H1 (cell line): ENCODE data around the gene BCAS1. TPM values are rescaled to one million over a fixed set of nuclear protein-coding genes. Genes with fewer than 3 reads are reported as not detected.

Experiments used
- ATF3 ChIP-seq: IDR thresholded peaks from 2 replicates; pipeline ENCODE4 v1.6.1; 2011; ENCODE audit warnings: low read depth, mild to moderate bottlenecking, low read length; ENCODE audit not compliant: insufficient read depth
- CBX5 ChIP-seq: fragments of 300-800, 300-1000 bp; sonication (generic); IDR thresholded peaks from 2 replicates; pipeline ENCODE4 v1.7.1; 2016; ENCODE audit warnings: antibody characterized with exemption, low read length, low read depth
- CBX8 ChIP-seq: fragments of 300-800, 300-1000 bp; sonication (generic); IDR thresholded peaks from 2 replicates; pipeline ENCODE4 v1.7.1; 2016; ENCODE audit warnings: low read depth, low read length, borderline replicate concordance
- CHD1 ChIP-seq: IDR thresholded peaks from 2 replicates; pipeline ENCODE4 v1.6.1; 2012; ENCODE audit warnings: low read depth, low read length, improper control_type of control experiment
- CTBP2 ChIP-seq: IDR thresholded peaks from 2 replicates; pipeline ENCODE4 v1.7.0; 2011; ENCODE audit warnings: borderline replicate concordance, mild to moderate bottlenecking, moderate library complexity, mixed read lengths, low read length; ENCODE audit not compliant: insufficient read depth, insufficient read length
- JUND ChIP-seq: IDR thresholded peaks from 2 replicates; pipeline ENCODE4 v1.6.1; 2011; ENCODE audit warnings: mild to moderate bottlenecking, improper control_type of control experiment, low read length
- KDM5A ChIP-seq: fragments of 200-600 bp; IDR thresholded peaks from 2 replicates; pipeline ENCODE4 v1.7.1; 2012; ENCODE audit warnings: mild to moderate bottlenecking, low read length, inconsistent platforms, mixed read lengths
- MAFK ChIP-seq: IDR thresholded peaks from 2 replicates; pipeline ENCODE4 v1.6.1; 2012; ENCODE audit warnings: low read depth, mild to moderate bottlenecking, improper control_type of control experiment, low read length
- MAX ChIP-seq: IDR thresholded peaks from 2 replicates; pipeline ENCODE4 v1.6.1; 2012; ENCODE audit warnings: inconsistent platforms
- NRF1 ChIP-seq: IDR thresholded peaks from 2 replicates; pipeline ENCODE4 v1.6.1; 2011; ENCODE audit warnings: mild to moderate bottlenecking, low read depth, low read length, improper control_type of control experiment
- PHF8 ChIP-seq: fragments of 200-600 bp; sonication (generic); conservative IDR thresholded peaks from 2 replicates; pipeline ENCODE4 v1.7.1; 2012; ENCODE audit warnings: low read depth, mild to moderate bottlenecking, inconsistent platforms, low read length, moderate library complexity
- POLR2A ChIP-seq, 2 experiments: IDR thresholded peaks; 1 replicate in 1 of 2; 2 replicates in 1 of 2; pipeline ENCODE4 v1.6.1; 2011; ENCODE audit warnings: low read depth in 2 of 2, low read length in 2 of 2, mild to moderate bottlenecking in 2 of 2; ENCODE audit errors: control extremely low read depth in 1 of 2
- POLR2AphosphoS5 ChIP-seq: IDR thresholded peaks from 2 replicates; pipeline ENCODE4 v1.6.1; 2011; ENCODE audit warnings: low read depth, low read length
- SP2 ChIP-seq: IDR thresholded peaks from 2 replicates; pipeline ENCODE4 v1.6.1; 2012; ENCODE audit warnings: mild to moderate bottlenecking, low read length, inconsistent platforms
- TAF1 ChIP-seq: IDR thresholded peaks from 2 replicates; pipeline ENCODE4 v1.6.1; 2011; ENCODE audit warnings: mild to moderate bottlenecking, low read depth, low read length
- TAF7 ChIP-seq: optimal IDR thresholded peaks from 2 replicates; pipeline ENCODE3; 2011; ENCODE audit warnings: low read depth, mild to moderate bottlenecking, inconsistent platforms, low read length, moderate library complexity, borderline replicate concordance
- TBP ChIP-seq: IDR thresholded peaks from 2 replicates; pipeline ENCODE4 v1.6.1; 2011; ENCODE audit warnings: low read depth, low read length, improper control_type of control experiment
- polyA plus RNA-seq, 7 experiments: library from polyadenylated mRNA; depleted of rRNA in 3 of 7; stranded (reverse) in 5 of 7; unstranded in 2 of 7; fragments of >200 nt in 5 of 7; fragments of 200-250 nt in 2 of 7; gene quantifications; 1 replicate in 5 of 7; 2 replicates in 1 of 7; 4 replicates in 1 of 7; pipeline versions ENCODE4 v1.2.1 to v1.2.3, GENCODE V29; 2011 to 2013; ENCODE audit warnings: missing spikeins in 2 of 7, mixed read lengths in 2 of 7
- total RNA-seq: library from RNA; stranded (reverse); fragmentation: NEBNext Ultra II Directional; extraction: Animal tissue kit (Norgen Biotek cat#: 25700); gene quantifications from 2 replicates; pipeline ENCODE4 v1.2.1, GENCODE V29; 2021
- TF ChIP-seq, protein P1 (sequence below), 3 experiments: IDR thresholded peaks; 1 replicate in 2 of 3; 2 replicates in 1 of 3; pipeline versions ENCODE4 v1.5.1 to v1.6.1; 2011; ENCODE audit warnings: low read length in 3 of 3, mild to moderate bottlenecking in 3 of 3, inconsistent platforms in 2 of 3, low read depth in 1 of 3, moderate library complexity in 1 of 3; ENCODE audit not compliant: insufficient read depth in 1 of 3; ENCODE audit errors: control extremely low read depth in 1 of 3
- TF ChIP-seq, protein P2 (sequence below): IDR thresholded peaks from 2 replicates; pipeline ENCODE4 v1.6.1; 2012; ENCODE audit warnings: inconsistent platforms

The BCAS1 gene
- total and polyA plus RNA-seq, 2 of the 8 experiments (the other 6 are each of a cell fraction or from before 2014, with no cell fraction given): 0.06 to 0.19 TPM

GRCh38 chr20:53915446-53916172 is 154.8 kb downstream of the BCAS1 start (continued):
- TF ChIP-seq PHF8: no peak; the same call in 1 of the 2 replicates
- no peak for TF ChIP-seq SP2
- TF ChIP-seq MAFK: no peak
- TF ChIP-seq TAF1: no peak
- no peak for TF ChIP-seq POLR2AphosphoS5
- no peak for TF ChIP-seq CBX8
- TF ChIP-seq ATF3: no peak
- TF ChIP-seq NRF1: no peak
- TF ChIP-seq JUND: peak; percentile 15; the same call in 1 of the 2 replicates
- TF ChIP-seq, protein P1, sequence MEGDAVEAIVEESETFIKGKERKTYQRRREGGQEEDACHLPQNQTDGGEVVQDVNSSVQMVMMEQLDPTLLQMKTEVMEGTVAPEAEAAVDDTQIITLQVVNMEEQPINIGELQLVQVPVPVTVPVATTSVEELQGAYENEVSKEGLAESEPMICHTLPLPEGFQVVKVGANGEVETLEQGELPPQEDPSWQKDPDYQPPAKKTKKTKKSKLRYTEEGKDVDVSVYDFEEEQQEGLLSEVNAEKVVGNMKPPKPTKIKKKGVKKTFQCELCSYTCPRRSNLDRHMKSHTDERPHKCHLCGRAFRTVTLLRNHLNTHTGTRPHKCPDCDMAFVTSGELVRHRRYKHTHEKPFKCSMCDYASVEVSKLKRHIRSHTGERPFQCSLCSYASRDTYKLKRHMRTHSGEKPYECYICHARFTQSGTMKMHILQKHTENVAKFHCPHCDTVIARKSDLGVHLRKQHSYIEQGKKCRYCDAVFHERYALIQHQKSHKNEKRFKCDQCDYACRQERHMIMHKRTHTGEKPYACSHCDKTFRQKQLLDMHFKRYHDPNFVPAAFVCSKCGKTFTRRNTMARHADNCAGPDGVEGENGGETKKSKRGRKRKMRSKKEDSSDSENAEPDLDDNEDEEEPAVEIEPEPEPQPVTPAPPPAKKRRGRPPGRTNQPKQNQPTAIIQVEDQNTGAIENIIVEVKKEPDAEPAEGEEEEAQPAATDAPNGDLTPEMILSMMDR (IDR thresholded peaks at IDR 0.05; ENCODE audit: control extremely low read depth in 1 of 3, insufficient read depth in 1 of 3, low read depth in 1 of 3, low read length in 3 of 3): peak; percentile 72 to 80 (median 72)
- TF ChIP-seq, protein P2, sequence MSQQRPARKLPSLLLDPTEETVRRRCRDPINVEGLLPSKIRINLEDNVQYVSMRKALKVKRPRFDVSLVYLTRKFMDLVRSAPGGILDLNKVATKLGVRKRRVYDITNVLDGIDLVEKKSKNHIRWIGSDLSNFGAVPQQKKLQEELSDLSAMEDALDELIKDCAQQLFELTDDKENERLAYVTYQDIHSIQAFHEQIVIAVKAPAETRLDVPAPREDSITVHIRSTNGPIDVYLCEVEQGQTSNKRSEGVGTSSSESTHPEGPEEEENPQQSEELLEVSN: no peak
- no peak for TF ChIP-seq TAF7
- TF ChIP-seq CHD1: no peak
- TF ChIP-seq CBX5: no peak
- TF ChIP-seq TBP: no peak
- TF ChIP-seq KDM5A: no peak
- peak; percentile 42 for TF ChIP-seq CTBP2
- TF ChIP-seq POLR2A (IDR thresholded peaks at IDR 0.05; ENCODE audit: control extremely low read depth in 1 of 2, low read depth in 2 of 2, low read length in 2 of 2): no peak
- peak; percentile 26; the same call in 1 of the 2 replicates for TF ChIP-seq MAX
